KMS-11 (cell line): Measurements from ENCODE around the gene POU2F3.

Experiments used
- H2AFZ ChIP-seq: fragments of 200-600 bp; sonication (generic); 2 replicates; pipeline ENCODE4 v1.6.1; 2016; ENCODE audit warnings: antibody characterized with exemption, mixed run types, low read depth
- H3K27ac ChIP-seq: fragments of 200-600 bp; sonication (generic); 2 replicates; pipeline ENCODE4 v1.6.1; 2016; ENCODE audit warnings: mild to moderate bottlenecking, mixed run types
- H3K27me3 ChIP-seq: fragments of 200-600 bp; sonication (generic); 2 replicates; pipeline ENCODE4 v1.6.1; 2017; ENCODE audit warnings: mild to moderate bottlenecking, low read depth, mixed run types, moderate library complexity; ENCODE audit not compliant: insufficient read depth
- H3K36me3 ChIP-seq: fragments of 200-600 bp; sonication (generic); 2 replicates; pipeline ENCODE4 v1.6.1; 2017; ENCODE audit warnings: mild to moderate bottlenecking, mixed run types; ENCODE audit not compliant: insufficient read depth
- H3K4me1 ChIP-seq: fragments of 200-600 bp; sonication (generic); 2 replicates; pipeline ENCODE4 v1.6.1; 2016; ENCODE audit warnings: mild to moderate bottlenecking, low read depth, mixed run types; ENCODE audit not compliant: poor library complexity, severe bottlenecking
- H3K4me2 ChIP-seq: fragments of 200-600 bp; sonication (generic); 2 replicates; pipeline ENCODE4 v1.7.0; 2016; ENCODE audit warnings: mild to moderate bottlenecking, mixed run types
- H3K4me3 ChIP-seq: fragments of 200-600 bp; sonication (generic); IDR thresholded peaks from 2 replicates; pipeline ENCODE4 v1.6.1; 2017; ENCODE audit warnings: low read depth, low read length, mixed read lengths; ENCODE audit not compliant: insufficient read depth
- H3K79me2 ChIP-seq: fragments of 200-600 bp; sonication (generic); 2 replicates; pipeline ENCODE4 v1.6.1; 2016; ENCODE audit warnings: low read depth, mixed run types; ENCODE audit not compliant: insufficient read depth
- H3K9ac ChIP-seq: fragments of 200-600 bp; sonication (generic); 2 replicates; pipeline ENCODE4 v1.6.1; 2016; ENCODE audit warnings: mild to moderate bottlenecking, mixed run types
- H4K20me1 ChIP-seq: fragments of 200-600 bp; sonication (generic); 2 replicates; pipeline ENCODE4 v1.6.1; 2016; ENCODE audit warnings: mild to moderate bottlenecking, mixed run types; ENCODE audit not compliant: insufficient read depth
- CTCF ChIP-seq: fragments of 200-600 bp; sonication (generic); conservative IDR thresholded peaks from 2 replicates; pipeline ENCODE4 v1.6.1; 2017; ENCODE audit warnings: low read depth, mild to moderate bottlenecking, antibody characterized with exemption, low read length, moderate library complexity, mixed read lengths

The POU2F3 gene

GRCh38 chr11:120308081-120308480, 68.1 kb downstream of the POU2F3 start:
- H2AFZ ChIP-seq: no peak overlapping the region
- H3K4me1 ChIP-seq: no peaks in the 10 kb centered on the region
- no peaks in the 10 kb centered on the region for H3K27me3 ChIP-seq
- H3K9ac ChIP-seq: no peak overlapping the region
- no peak overlapping the region for H3K27ac ChIP-seq
- no peaks in the 10 kb centered on the region for H3K79me2 ChIP-seq
- H3K36me3 ChIP-seq: no peaks in the 10 kb centered on the region
- no peak overlapping the region for H3K4me2 ChIP-seq
- H3K4me3 ChIP-seq: no peak overlapping the region
- no peak for TF ChIP-seq CTCF
- H4K20me1 ChIP-seq: no peaks in the 10 kb centered on the region

- no peak overlapping the region for H3K9ac ChIP-seq
- no peaks in the 10 kb centered on the region for H3K4me1 ChIP-seq
- H3K27ac ChIP-seq: no peak overlapping the region
- H3K27me3 ChIP-seq: no peaks in the 10 kb centered on the region
- no peak overlapping the region for H2AFZ ChIP-seq
- no peak for TF ChIP-seq CTCF
- no peaks in the 10 kb centered on the region for H3K79me2 ChIP-seq
- no peaks in the 10 kb centered on the region for H4K20me1 ChIP-seq
- H3K4me2 ChIP-seq: no peak overlapping the region
- H3K36me3 ChIP-seq: no peaks in the 10 kb centered on the region
- no peak overlapping the region for H3K4me3 ChIP-seq
Observed at GRCh38 chr11:120310870-120311269, 70.9 kb downstream of the POU2F3 start.

GRCh38 chr11:120314861-120315260, 74.9 kb downstream of the POU2F3 start:
- H3K79me2 ChIP-seq: no peaks in the 10 kb centered on the region
- H2AFZ ChIP-seq: no peak overlapping the region
- TF ChIP-seq CTCF: no peak
- H3K4me1 ChIP-seq: no peaks in the 10 kb centered on the region
- H3K4me3 ChIP-seq: no peak overlapping the region
- no peak overlapping the region for H3K27ac ChIP-seq
- no peak overlapping the region for H3K4me2 ChIP-seq
- H3K9ac ChIP-seq: no peak overlapping the region
- H3K36me3 ChIP-seq: no peaks in the 10 kb centered on the region
- no peaks in the 10 kb centered on the region for H3K27me3 ChIP-seq
- H4K20me1 ChIP-seq: no peaks in the 10 kb centered on the region

- no peak overlapping the region for H3K9ac ChIP-seq
- H3K27ac ChIP-seq: no peak overlapping the region
- no peak for TF ChIP-seq CTCF
- no peaks in the 10 kb centered on the region for H4K20me1 ChIP-seq
- H3K4me1 ChIP-seq: no peaks in the 10 kb centered on the region
- H3K27me3 ChIP-seq: no peaks in the 10 kb centered on the region
- no peak overlapping the region for H2AFZ ChIP-seq
- no peak overlapping the region for H3K4me2 ChIP-seq
- no peaks in the 10 kb centered on the region for H3K36me3 ChIP-seq
- no peak overlapping the region for H3K4me3 ChIP-seq
- no peaks in the 10 kb centered on the region for H3K79me2 ChIP-seq
Observed at GRCh38 chr11:120316880-120317688, 77.1 kb downstream of the POU2F3 start.
